ENCODE results near the gene YWHAH.

Gene YWHAH

DNA sequence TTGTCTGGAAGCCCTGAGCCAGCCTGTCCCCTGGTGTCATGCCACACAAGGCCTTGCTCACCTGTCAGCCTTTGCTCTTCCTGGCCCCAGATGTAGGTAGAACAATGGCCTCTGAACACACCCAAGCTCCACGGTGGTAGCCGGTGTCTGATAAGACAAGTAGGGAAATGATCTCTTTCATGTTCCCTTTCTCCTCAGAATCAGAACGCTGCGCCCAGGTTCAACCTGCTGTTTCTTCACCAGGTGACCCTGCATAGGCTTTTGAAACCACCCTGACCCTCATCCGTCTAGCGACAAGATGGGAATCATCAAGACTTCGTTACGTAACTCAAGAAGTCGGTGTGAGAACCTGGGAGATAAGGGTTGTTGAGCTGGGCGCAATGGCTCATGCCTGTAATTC, 28.7 kb upstream of the YWHAH start:
- TF ChIP-seq, protein P1, sequence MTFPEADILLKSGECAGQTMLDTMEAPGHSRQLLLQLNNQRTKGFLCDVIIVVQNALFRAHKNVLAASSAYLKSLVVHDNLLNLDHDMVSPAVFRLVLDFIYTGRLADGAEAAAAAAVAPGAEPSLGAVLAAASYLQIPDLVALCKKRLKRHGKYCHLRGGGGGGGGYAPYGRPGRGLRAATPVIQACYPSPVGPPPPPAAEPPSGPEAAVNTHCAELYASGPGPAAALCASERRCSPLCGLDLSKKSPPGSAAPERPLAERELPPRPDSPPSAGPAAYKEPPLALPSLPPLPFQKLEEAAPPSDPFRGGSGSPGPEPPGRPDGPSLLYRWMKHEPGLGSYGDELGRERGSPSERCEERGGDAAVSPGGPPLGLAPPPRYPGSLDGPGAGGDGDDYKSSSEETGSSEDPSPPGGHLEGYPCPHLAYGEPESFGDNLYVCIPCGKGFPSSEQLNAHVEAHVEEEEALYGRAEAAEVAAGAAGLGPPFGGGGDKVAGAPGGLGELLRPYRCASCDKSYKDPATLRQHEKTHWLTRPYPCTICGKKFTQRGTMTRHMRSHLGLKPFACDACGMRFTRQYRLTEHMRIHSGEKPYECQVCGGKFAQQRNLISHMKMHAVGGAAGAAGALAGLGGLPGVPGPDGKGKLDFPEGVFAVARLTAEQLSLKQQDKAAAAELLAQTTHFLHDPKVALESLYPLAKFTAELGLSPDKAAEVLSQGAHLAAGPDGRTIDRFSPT (tag by site-specific recombination; IDR thresholded peaks at IDR 0.05) = no peak
- TF ChIP-seq KLF7 (tag by site-specific recombination; IDR thresholded peaks at IDR 0.05; ENCODE audit: borderline replicate concordance) (no peak), ZSCAN4 (tag by site-specific recombination; IDR thresholded peaks at IDR 0.05) (no peak), FEZF1 (tag by site-specific recombination; IDR thresholded peaks at IDR 0.05) (no peak), ZNF449 (tag by site-specific recombination; IDR thresholded peaks at IDR 0.05) (no peak), ZNF16 (tag by site-specific recombination; IDR thresholded peaks at IDR 0.05; ENCODE audit: low read depth) (no peak), ZNF624 (tag by site-specific recombination; IDR thresholded peaks at IDR 0.05) (no peak), ZNF366 (tag by site-specific recombination; conservative IDR thresholded peaks at IDR 0.05) (no peak), ZNF341 (tag by site-specific recombination; IDR thresholded peaks at IDR 0.05; ENCODE audit: low read depth) (no peak), ZEB2 (tag by site-specific recombination; IDR thresholded peaks at IDR 0.05) (no peak), HOXC10 (CRISPR knock-in tag; IDR thresholded peaks at IDR 0.05) (no peak), ZNF76 (tag by site-specific recombination; IDR thresholded peaks at IDR 0.05; ENCODE audit: borderline replicate concordance, low read depth) (no peak), REST (tag by site-specific recombination; IDR thresholded peaks at IDR 0.05) (no peak), ZNF23 (tag by site-specific recombination; IDR thresholded peaks at IDR 0.05; ENCODE audit: borderline replicate concordance) (no peak), ZNF530 (tag by site-specific recombination; IDR thresholded peaks at IDR 0.05; ENCODE audit: low read depth) (no peak), ZNF121 (tag by site-specific recombination; IDR thresholded peaks at IDR 0.05) (no peak), ZNF529 (tag by site-specific recombination; IDR thresholded peaks at IDR 0.05; ENCODE audit: insufficient replicate concordance) (no peak)
- no peak overlapping the region for H3K4me3 ChIP-seq (ENCODE audit: low read depth, low read length)
- no peaks in the 10 kb centered on the region for H3K9me3 ChIP-seq (ENCODE audit: control insufficient read depth, insufficient read depth, low read depth, low read length)
- no peaks in the 10 kb centered on the region for H3K36me3 ChIP-seq (ENCODE audit: control insufficient read depth in 2 of 2, insufficient read depth in 1 of 2, low read length in 2 of 2)
- H3K27ac ChIP-seq (ENCODE audit: extremely low read depth, low read depth, low read length) = no peak overlapping the region
- ChIA-PET CTCF (no interaction called here), POLR2A (no interaction called here)
- no peaks in the 10 kb centered on the region for H3K4me1 ChIP-seq (ENCODE audit: control insufficient read depth, insufficient read depth, low read length)

All from HEK293 (cell line).